Stomach (tissue), 9 donors: Measurements from ENCODE around the gene PPY. TPM values are rescaled to one million over a fixed set of nuclear protein-coding genes. Genes with fewer than 3 reads are reported as not detected.

Source experiments
- DNase-seq, 2 donors: peaks; one replicate each; pipeline versions ENCODE4 v3.0.0 to v3.0.0-alpha.2; 2013 to 2019
- H3K27ac ChIP-seq, 5 donors: fragments of 200-600 bp in 4 of 5; sonication (generic) in 4 of 5; one replicate each; pipeline ENCODE4 v1.5.1; 2013 to 2019; ENCODE audit warnings: mild to moderate bottlenecking in 1 of 5, moderate library complexity in 1 of 5
- H3K27me3 ChIP-seq, 3 donors: fragments of 200-600 bp; sonication (generic); one replicate each; pipeline ENCODE4 v1.5.1; 2017 to 2019; ENCODE audit warnings: mixed run types in 1 of 3
- H3K36me3 ChIP-seq, 4 donors: fragments of 200-600 bp; sonication (generic); 1 replicate in 3 of 4; 2 replicates in 1 of 4; pipeline ENCODE4 v1.5.1; 2016 to 2019
- H3K4me1 ChIP-seq, 4 donors: fragments of 200-600 bp; sonication (generic); one replicate each; pipeline ENCODE4 v1.5.1; 2016 to 2019
- H3K4me3 ChIP-seq, 4 donors: fragments of 200-600 bp; sonication (generic) in 3 of 4; one replicate each; pipeline ENCODE4 v1.5.1; 2016 to 2019; ENCODE audit warnings: mild to moderate bottlenecking in 1 of 4
- H3K9me3 ChIP-seq, 4 donors: fragments of 200-600 bp; sonication (generic); one replicate each; pipeline ENCODE4 v1.5.1; 2016 to 2019
- CTCF ChIP-seq, 7 experiments: fragments of 450-650 bp in 4 of 7; fragments of 200-600 bp in 3 of 7; sonication (generic) in 3 of 7; IDR thresholded peaks; one replicate each; pipeline ENCODE4 v1.5.1; 2016 to 2019; ENCODE audit warnings: antibody characterized with exemption in 7 of 7, control low read depth in 2 of 7, mild to moderate bottlenecking in 1 of 7
- EP300 ChIP-seq: sonication (generic); formaldehyde crosslinking; IDR thresholded peaks from one replicate; pipeline ENCODE4 v1.6.1; 2017; ENCODE audit warnings: antibody characterized with exemption
- POLR2A ChIP-seq, 4 donors: fragments of 450-650 bp; IDR thresholded peaks; one replicate each; pipeline ENCODE4 v1.6.1; 2016; ENCODE audit warnings: antibody characterized with exemption in 4 of 4, control low read depth in 2 of 4, mild to moderate bottlenecking in 1 of 4, moderate library complexity in 1 of 4
- POLR2AphosphoS5 ChIP-seq, 3 donors: sonication (generic); formaldehyde crosslinking; IDR thresholded peaks; one replicate each; pipeline ENCODE4 v1.6.1; 2016; ENCODE audit warnings: antibody characterized with exemption in 3 of 3
- WGBS, 5 donors: extraction: QIAGEN DNeasy Blood & Tissue Kit in 3 of 5; methylation state at CpG; one replicate each; pipeline versions ENCODE4 v1.1.5 to v1.1.7; 2013 to 2018; 5-methylcytosine and 5-hydroxymethylcytosine counted together
- intact Hi-C: fragments of 100-400 bp; cut with DNase I; formaldehyde crosslinking; loops from one replicate; pipeline ENCODE4 v1.15.1; 2023; ENCODE audit warnings: low total_unique reads
- polyA plus RNA-seq, 3 donors: library from polyadenylated mRNA; stranded (reverse); fragments of 200-250 nt; gene quantifications; one replicate each; pipeline ENCODE4 v1.2.3, GENCODE V29; 2013
- total RNA-seq, 5 donors: library from RNA; depleted of rRNA; stranded (reverse); fragments of >200 nt; gene quantifications; one replicate each; pipeline versions ENCODE4 v1.1.0 to v1.2.3, GENCODE V29; 2014 to 2016
- donor health status: healthy with polysubstance abuse.
- donor health status: Bipolar disorder and iron deficiency.
- donor health status: healthy.

The PPY gene
- total and polyA plus RNA-seq, 8 donors: not detected

- H3K4me1 ChIP-seq: peaks cover 31 to 36% (median 34%) of the 10 kb centered on the region in 4 donors
- H3K27ac ChIP-seq: no peak overlapping the region
- no peaks in the 10 kb centered on the region for H3K9me3 ChIP-seq
- DNase-seq: no peak
- no peaks in the 10 kb centered on the region for H3K36me3 ChIP-seq
- no peak overlapping the region for H3K4me3 ChIP-seq
- TF ChIP-seq POLR2AphosphoS5 (IDR thresholded peaks at IDR 0.05) (no peak), EP300 (no peak), POLR2A (IDR thresholded peaks at IDR 0.05) (no peak), CTCF (IDR thresholded peaks at IDR 0.05) (no peak)
- H3K27me3 ChIP-seq: peaks cover 0 to 48% (median 32%) of the 10 kb centered on the region in 3 donors
- 57 to 64% (median 61%) methylated on average over 7 of the region's 7 CpGs for WGBS, 5 donors
- intact Hi-C loops: no loop called here
Measured at GRCh38 chr17:43909537-43910231, 32.6 kb downstream of the PPY start.

GRCh38 chr17:43907998-43908721 lies 34.1 kb downstream of the PPY start:
- H3K36me3 ChIP-seq: no peaks in the 10 kb centered on the region
- H3K27me3 ChIP-seq: peaks cover 0 to 50% (median 32%) of the 10 kb centered on the region in 3 donors
- H3K4me1 ChIP-seq: peaks cover 31 to 36% (median 34%) of the 10 kb centered on the region in 4 donors
- WGBS, 5 donors: 12 to 19% (median 14%) methylated on average over 26 of the region's 26 CpGs
- H3K4me3 ChIP-seq: peak overlapping the region; percentile 71 to 81 (median 76)
- H3K9me3 ChIP-seq: no peaks in the 10 kb centered on the region
- TF ChIP-seq POLR2A (IDR thresholded peaks at IDR 0.05) (no peak), CTCF (IDR thresholded peaks at IDR 0.05) (no peak), POLR2AphosphoS5 (IDR thresholded peaks at IDR 0.05) (peak in 1 of 3 donors; percentile 42), EP300 (no peak)
- intact Hi-C loops: no loop called here
- DNase-seq: peak; percentile 65 to 88
- H3K27ac ChIP-seq: peak overlapping the region in 4 of 5 donors; percentile 87 to 90 (median 88)

GRCh38 chr17:43907425-43907981 lies 34.8 kb downstream of the PPY start, which contains the start of gene MPP2:
MPP2 (minus strand) TSS chr17:43907536; CDS start chr17:43904460, 3,076 bp downstream.
- Histone ChIP-seq H3K36me3 (no peaks in the 10 kb centered on the region), H3K9me3 (no peaks in the 10 kb centered on the region), H3K27ac (peak within 1 kb of the TSS; percentile 71 to 90 (median 88)), H3K4me3 (peak within 1 kb of the TSS; percentile 71 to 81 (median 76)), H3K4me1 (peaks cover 31 to 36% (median 34%) of the 10 kb centered on the region in 4 donors), H3K27me3 (peaks cover 0 to 50% (median 32%) of the 10 kb centered on the region in 3 donors)
- TF ChIP-seq CTCF (IDR thresholded peaks at IDR 0.05) (peak in 5 of 7 experiments; percentile 13 to 34 (median 21)), EP300 (no peak), POLR2AphosphoS5 (IDR thresholded peaks at IDR 0.05) (peak in 2 of 3 donors; percentile 30 to 52), POLR2A (IDR thresholded peaks at IDR 0.05) (no peak)
- DNase-seq: peak; percentile 73 to 93
- 0 to 1% (median 0%) methylated on average over 25 to 36 of the region's 36 CpGs for WGBS, 5 donors
- intact Hi-C loops: no loop called here

- H3K36me3 ChIP-seq: no peaks in the 10 kb centered on the region
- peak overlapping the region; percentile 71 to 81 (median 76) for H3K4me3 ChIP-seq
- 0 to 4% (median 2%) methylated on average over 19 to 29 of the region's 29 CpGs for WGBS, 5 donors
- H3K9me3 ChIP-seq: no peaks in the 10 kb centered on the region
- intact Hi-C loops: no loop called here
- TF ChIP-seq POLR2AphosphoS5 (IDR thresholded peaks at IDR 0.05) (no peak), CTCF (IDR thresholded peaks at IDR 0.05) (no peak), EP300 (no peak), POLR2A (IDR thresholded peaks at IDR 0.05) (no peak)
- peak overlapping the region; percentile 71 to 90 (median 88) for H3K27ac ChIP-seq
- H3K27me3 ChIP-seq: peaks cover 0 to 50% (median 32%) of the 10 kb centered on the region in 3 donors
- peaks cover 31 to 36% (median 34%) of the 10 kb centered on the region in 4 donors for H3K4me1 ChIP-seq
- peak in 1 of 2 donors; percentile 60 for DNase-seq
Measured at GRCh38 chr17:43906951-43907424, 35.3 kb downstream of the PPY start.
